Stimulated activated CD4-positive, alpha-beta T cell treated with anti-CD3 and anti-CD28 coated beads, Interleukin-15, amount 100 ng/mL, for 24 hours (primary cell): ENCODE results near the gene DSG2.
"Not testable (repeated sequence)": the region's sequence is repeated elsewhere in the genome, so short reads cannot be mapped to it uniquely, and the experiment has no call there.

ENCODE experiments used
- DNase-seq: peaks from one replicate; pipeline ENCODE4 v3.0.0-alpha.2; 2020

Gene DSG2

DNA sequence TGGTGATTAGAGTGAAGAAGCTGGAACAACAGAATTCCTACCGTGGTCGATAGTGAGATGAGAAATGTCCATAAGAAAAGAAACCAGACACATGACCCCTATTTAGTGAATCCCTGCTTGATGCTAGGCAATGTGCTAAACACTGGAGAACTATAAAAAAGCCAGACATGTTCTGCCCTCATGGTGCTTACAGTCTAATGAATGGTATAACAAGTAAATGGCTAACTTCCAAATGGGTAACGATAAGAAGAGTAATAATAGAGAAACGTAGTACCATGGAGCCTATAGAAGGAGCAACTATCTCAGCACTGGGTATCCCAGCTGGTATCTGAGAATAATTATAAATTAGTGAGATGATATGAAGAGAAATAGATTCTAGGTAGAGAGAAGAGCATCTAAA, 5.0 kb downstream of the DSG2 start:
- no peak for DNase-seq

DNA sequence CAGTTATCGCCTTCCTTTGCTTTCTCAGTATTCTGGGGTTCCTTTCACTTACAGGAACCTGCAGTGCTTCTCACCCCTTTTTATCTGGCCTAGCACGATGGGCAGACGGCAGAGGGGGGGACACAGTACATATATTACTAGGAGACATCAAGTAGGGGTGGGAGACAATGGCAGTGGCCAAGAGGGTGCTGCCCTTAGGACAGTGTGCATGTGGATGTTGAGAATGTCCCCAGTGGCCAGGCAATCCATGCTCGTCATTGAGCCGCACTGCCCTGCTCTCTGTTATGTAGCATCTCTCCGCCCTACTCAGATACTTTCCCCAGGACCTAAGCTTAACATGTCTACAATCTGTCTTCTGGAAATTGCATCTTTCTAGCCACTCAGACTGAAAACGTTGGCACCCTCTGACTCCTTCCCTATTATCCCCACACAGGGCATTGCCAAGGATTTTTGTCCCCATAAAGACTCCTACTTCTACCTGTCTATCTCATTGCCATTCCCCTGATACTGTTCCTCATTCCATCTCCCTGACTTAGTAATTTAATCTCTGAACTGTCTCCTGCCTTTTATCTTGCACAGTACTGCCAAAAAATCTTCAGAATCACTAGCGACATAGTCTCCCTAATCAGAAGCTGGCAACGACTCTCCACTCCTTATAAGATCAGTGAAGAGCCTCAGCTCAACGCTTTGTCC, 6.6 kb downstream of the DSG2 start:
- DNase-seq = no peak

GRCh38 chr18:31505156-31505555, 7.2 kb downstream of the DSG2 start:
- no peak for DNase-seq

DNA sequence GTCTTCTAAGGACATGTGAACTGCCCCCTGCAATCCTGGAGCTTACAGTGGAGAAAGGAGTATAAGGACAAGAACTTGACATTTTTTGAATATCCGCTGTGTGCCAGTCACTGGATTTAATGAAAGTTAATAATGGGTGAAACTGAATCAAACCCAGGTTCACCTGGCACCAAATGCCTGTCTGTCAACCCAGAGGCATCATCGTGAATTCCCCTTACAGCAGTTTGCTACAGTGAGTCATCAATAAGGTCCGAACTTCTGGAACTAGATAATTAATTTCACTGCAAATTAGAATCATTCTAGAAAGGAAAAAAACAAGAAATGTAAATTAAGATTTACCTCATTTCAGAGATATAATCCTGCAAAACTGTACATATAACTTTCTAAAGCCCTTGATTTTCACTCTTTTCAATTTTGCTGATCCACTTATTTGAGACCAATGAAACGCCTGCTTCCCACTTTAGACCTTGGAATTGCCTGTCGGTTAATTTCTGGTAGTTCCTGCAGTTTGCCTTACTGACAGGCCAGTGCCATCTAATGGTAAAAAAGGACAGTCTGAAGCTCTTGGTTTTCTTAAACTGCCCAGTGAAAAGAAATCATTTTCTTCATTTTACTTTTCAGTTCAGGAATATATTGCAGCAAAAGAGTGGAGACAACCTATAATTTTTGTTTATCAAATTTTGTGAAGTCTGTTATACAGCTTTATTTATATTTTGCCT, 8.2 kb downstream of the DSG2 start:
- no peak for DNase-seq

- not testable (repeated sequence) for DNase-seq
Observed at GRCh38 chr18:31507124-31507523, 9.1 kb downstream of the DSG2 start.

GRCh38 chr18:31508781-31509180, 10.8 kb downstream of the DSG2 start:
- DNase-seq = no peak

- DNase-seq = no peak
Observed at GRCh38 chr18:31509571-31509970, 11.6 kb downstream of the DSG2 start.

- no peak for DNase-seq
Observed at GRCh38 chr18:31510319-31510718, 12.3 kb downstream of the DSG2 start.

- DNase-seq = no peak
Observed at GRCh38 chr18:31511098-31511497, 13.1 kb downstream of the DSG2 start.

DNA sequence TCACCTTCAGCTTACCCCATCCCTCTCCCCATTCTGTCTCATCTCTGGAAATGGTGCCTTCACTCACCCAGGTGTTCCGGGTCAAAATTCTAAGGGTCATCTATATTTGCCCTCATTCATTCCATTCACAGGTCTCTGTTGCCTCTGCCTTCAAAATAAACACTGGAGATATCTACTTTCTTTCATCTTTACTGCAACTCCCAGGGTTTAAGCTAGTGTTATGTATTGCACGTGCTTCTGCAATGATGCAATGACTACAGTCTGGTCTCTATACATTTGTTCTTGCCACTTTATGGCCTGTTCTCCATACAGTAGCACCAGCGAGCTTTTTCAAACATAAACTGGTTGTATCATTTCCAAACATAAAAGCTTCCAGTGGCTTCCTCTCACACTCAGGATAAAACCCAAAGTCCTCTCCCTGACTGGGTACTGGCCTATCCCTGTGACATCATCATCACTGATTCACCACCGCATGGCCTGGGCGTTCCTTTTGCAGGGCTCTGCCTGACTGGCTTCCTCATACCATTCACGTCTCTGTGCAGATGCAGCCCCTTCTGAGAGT, 14.3 kb downstream of the DSG2 start:
- no peak for DNase-seq

GRCh38 chr18:31513189-31513935, 15.4 kb downstream of the DSG2 start:
- DNase-seq = no peak

- no peak for DNase-seq
Observed at GRCh38 chr18:31516437-31516836, 18.5 kb downstream of the DSG2 start.

DNA sequence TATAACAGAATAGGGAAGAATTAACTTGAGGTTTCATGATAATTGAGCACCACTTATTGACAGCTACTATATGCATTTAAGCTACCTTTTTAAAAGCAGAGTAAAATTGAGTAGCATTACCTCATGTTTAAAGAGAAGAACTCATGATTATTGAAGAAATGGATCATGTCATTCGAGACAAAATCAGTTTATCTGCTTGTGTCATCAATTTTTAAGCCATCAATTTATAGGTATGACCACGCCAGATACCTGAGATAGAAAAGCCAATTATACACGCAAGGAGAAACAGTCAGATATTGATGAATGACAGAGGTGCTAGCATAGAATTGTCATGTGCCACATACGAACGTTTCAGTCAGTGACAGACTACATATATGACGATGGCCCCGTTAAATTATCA, 28.4 kb downstream of the DSG2 start:
- DNase-seq = no peak

DNA sequence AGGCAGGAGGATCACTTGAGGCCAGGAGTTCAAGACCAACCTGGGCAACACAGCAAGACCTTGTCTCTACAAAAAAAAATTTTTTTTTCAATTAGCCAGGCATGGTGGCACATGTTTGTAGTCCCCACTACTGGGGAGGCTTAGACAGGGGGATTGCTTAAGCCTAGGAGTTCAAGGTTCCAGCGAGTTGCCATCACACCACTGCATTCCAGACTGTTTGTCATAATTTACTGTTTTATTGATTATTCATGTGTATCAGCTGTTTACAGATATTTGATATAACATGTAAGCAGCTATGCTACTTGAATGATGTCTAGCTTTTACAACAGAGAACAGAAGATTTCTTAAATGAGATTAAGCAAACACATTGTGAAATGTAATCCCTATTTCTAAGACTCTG, 35.3 kb downstream of the DSG2 start:
- DNase-seq = no peak

DNA sequence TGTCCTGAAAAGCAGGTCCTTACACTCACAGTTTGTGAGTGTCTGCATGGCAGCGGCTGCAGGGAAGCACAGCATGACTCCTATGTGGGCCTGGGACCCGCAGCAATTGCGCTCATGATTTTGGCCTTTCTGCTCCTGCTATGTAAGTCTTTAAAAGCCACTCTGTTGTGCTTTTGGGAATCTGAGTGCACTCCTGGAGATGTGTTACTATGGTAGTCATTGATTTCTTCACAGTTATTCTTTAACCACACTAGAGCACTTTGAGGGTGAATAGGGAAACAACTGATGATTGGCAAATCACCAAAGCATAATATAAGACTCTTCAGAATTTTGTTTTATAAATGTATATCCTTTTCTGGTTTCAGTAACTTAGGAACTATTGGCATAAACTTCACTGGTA, 40.9 kb downstream of the DSG2 start:
- no peak for DNase-seq

DNA sequence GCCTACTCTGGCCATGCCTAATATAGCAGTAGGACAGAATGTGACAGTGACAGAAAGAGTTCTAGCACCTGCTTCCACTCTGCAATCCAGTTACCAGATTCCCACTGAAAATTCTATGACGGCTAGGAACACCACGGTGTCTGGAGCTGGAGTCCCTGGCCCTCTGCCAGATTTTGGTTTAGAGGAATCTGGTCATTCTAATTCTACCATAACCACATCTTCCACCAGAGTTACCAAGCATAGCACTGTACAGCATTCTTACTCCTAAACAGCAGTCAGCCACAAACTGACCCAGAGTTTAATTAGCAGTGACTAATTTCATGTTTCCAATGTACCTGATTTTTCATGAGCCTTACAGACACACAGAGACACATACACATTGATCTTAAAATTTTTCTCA, 48.5 kb downstream of the DSG2 start:
- no peak for DNase-seq

GRCh38 chr18:31548853-31549252, 50.9 kb downstream of the DSG2 start:
- DNase-seq = no peak

DNA sequence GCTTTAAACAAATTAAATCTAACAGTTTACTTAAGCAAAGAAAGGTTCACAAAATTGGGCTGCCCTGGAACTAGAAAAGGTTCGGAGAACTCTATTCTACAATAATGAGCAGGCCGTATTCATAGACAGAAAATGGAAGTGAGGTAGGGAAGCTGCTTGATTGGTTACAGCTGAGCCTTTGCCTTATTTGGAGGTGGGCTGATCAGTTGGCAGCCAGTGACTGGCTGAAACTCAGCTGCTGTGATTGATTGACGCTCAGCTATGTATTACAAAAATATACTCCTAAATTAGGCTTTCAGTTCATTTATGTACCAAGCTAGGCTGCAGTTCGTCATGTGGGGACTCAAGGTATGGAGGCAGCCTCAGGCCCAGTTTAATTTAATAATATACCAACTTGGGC, 51.4 kb downstream of the DSG2 start:
- DNase-seq = no peak

DNA sequence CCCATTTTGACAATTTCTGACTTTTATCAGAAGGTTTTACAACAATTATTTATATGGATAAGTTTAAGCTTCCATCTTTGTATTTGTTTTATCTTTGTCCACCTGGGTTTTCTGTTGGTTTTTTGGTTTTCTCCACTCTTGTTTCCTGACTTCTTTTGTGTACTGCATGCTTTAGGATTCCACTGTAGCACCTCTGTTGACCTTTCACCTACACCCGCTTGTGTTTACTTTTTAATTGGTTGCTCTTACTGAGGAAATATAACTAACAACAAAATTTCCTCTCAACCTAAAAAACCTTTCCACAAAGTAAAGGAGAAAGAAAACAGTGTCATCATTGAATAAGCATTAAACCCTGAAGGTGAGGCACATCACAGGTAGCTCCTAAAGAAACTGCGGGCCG, 53.9 kb downstream of the DSG2 start:
- DNase-seq = no peak

DNA sequence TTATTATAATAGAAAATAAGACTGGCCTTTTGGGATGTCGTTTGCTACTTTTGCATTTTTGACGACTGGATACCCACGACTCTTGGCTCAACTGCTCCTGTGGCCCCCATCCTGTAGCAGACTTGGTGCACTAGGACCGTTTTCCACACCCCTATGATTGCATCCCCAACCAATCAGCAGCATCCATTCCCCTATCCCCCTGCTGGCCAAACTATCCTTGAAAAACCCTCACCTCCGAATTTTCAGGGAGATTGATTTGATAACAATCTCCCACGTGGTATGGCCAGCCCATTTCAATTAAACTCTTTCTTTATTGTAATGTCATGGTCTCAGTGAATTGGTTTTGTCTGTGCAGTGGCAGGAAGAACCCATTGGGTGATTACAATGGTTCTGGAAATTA, 55.8 kb downstream of the DSG2 start:
- no peak for DNase-seq

DNA sequence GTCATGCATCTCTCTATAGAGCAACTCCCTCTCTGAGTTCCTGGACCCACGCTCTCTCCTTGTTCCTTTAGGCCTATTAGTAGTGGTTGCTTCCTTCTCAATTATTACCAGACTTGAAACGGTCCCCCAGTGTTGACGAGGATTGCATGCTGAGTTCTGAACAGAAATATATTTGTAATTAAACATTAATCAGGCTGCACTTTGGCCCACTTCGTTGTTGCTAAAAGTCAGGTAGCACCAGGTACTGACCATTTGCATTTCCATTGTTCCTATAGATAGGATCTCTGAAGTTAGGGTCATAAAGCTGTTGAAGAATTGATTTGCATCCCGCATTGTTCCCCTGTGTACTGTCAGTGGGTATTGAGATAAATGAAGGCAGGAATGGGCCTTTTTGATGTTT, 56.8 kb downstream of the DSG2 start:
- no peak for DNase-seq

GRCh38 chr18:31555971-31556747, 58.2 kb downstream of the DSG2 start:
- peak; percentile 33 for DNase-seq

DNA sequence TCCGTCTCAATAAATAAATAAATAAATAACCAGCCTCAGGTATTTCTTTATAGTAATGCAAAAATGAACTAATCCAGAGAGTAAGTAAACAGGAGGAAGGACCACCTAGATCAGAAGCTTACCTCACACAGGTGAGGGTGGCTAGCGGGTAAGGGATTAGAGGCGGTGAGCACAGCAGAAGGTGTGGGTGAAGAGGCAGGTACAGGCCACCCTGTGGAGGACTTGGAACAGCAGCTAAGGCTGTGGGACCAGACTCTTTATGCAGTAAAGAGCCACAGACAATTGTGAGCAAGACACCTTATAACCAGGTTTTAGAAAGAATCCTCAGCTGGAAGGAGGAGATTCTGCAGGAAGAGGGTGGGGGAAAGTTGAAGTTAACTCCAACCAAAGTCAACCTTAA, 59.5 kb downstream of the DSG2 start:
- DNase-seq = no peak
